Measurements from ENCODE around the gene OGFRL1.

OGFRL1 gene

GRCh38 chr6:71248306-71248765 lies 40.3 kb upstream of the OGFRL1 start:
- Histone ChIP-seq H3K4me3 (IDR thresholded peaks at IDR 0.05; ENCODE audit: insufficient read depth, low read depth, low read length) (no peak overlapping the region), H3K27me3 (ENCODE audit: insufficient read depth, low read depth) (no peaks in the 10 kb centered on the region), H3K79me2 (ENCODE audit: insufficient read depth, low read depth) (no peaks in the 10 kb centered on the region), H3K4me2 (no peak overlapping the region), H3K4me1 (ENCODE audit: low read depth, poor library complexity, severe bottlenecking) (no peaks in the 10 kb centered on the region), H3K9ac (no peak overlapping the region), H3K27ac (no peak overlapping the region), H2AFZ (ENCODE audit: low read depth) (no peak overlapping the region), H3K36me3 (ENCODE audit: insufficient read depth) (no peaks in the 10 kb centered on the region), H4K20me1 (ENCODE audit: insufficient read depth) (no peaks in the 10 kb centered on the region)
- TF ChIP-seq, protein P1, sequence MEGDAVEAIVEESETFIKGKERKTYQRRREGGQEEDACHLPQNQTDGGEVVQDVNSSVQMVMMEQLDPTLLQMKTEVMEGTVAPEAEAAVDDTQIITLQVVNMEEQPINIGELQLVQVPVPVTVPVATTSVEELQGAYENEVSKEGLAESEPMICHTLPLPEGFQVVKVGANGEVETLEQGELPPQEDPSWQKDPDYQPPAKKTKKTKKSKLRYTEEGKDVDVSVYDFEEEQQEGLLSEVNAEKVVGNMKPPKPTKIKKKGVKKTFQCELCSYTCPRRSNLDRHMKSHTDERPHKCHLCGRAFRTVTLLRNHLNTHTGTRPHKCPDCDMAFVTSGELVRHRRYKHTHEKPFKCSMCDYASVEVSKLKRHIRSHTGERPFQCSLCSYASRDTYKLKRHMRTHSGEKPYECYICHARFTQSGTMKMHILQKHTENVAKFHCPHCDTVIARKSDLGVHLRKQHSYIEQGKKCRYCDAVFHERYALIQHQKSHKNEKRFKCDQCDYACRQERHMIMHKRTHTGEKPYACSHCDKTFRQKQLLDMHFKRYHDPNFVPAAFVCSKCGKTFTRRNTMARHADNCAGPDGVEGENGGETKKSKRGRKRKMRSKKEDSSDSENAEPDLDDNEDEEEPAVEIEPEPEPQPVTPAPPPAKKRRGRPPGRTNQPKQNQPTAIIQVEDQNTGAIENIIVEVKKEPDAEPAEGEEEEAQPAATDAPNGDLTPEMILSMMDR (conservative IDR thresholded peaks at IDR 0.05; ENCODE audit: low read depth, low read length): no peak

- Histone ChIP-seq H3K27me3 (ENCODE audit: insufficient read depth, low read depth) (no peaks in the 10 kb centered on the region), H3K4me2 (no peak overlapping the region), H4K20me1 (ENCODE audit: insufficient read depth) (no peaks in the 10 kb centered on the region), H3K79me2 (ENCODE audit: insufficient read depth, low read depth) (no peaks in the 10 kb centered on the region), H3K9ac (no peak overlapping the region), H3K4me3 (IDR thresholded peaks at IDR 0.05; ENCODE audit: insufficient read depth, low read depth, low read length) (no peak overlapping the region), H3K4me1 (ENCODE audit: low read depth, poor library complexity, severe bottlenecking) (no peaks in the 10 kb centered on the region), H2AFZ (ENCODE audit: low read depth) (no peak overlapping the region), H3K27ac (no peak overlapping the region), H3K36me3 (ENCODE audit: insufficient read depth) (no peaks in the 10 kb centered on the region)
- TF ChIP-seq, protein P1 (conservative IDR thresholded peaks at IDR 0.05; ENCODE audit: low read depth, low read length): no peak
These were observed 39.6 kb upstream of the OGFRL1 start for GRCh38 chr6:71248878-71249544.

- no peaks in the 10 kb centered on the region for H3K4me1 ChIP-seq (ENCODE audit: low read depth, poor library complexity, severe bottlenecking)
- no peak overlapping the region for H3K4me3 ChIP-seq (IDR thresholded peaks at IDR 0.05; ENCODE audit: insufficient read depth, low read depth, low read length)
- H3K27ac ChIP-seq: no peak overlapping the region
- H4K20me1 ChIP-seq (ENCODE audit: insufficient read depth): no peaks in the 10 kb centered on the region
- no peaks in the 10 kb centered on the region for H3K36me3 ChIP-seq (ENCODE audit: insufficient read depth)
- TF ChIP-seq, protein P1 (conservative IDR thresholded peaks at IDR 0.05; ENCODE audit: low read depth, low read length): no peak
- H3K79me2 ChIP-seq (ENCODE audit: insufficient read depth, low read depth): no peaks in the 10 kb centered on the region
- no peak overlapping the region for H3K4me2 ChIP-seq
- H2AFZ ChIP-seq (ENCODE audit: low read depth): no peak overlapping the region
- H3K9ac ChIP-seq: no peak overlapping the region
- no peaks in the 10 kb centered on the region for H3K27me3 ChIP-seq (ENCODE audit: insufficient read depth, low read depth)
These were observed 38.5 kb upstream of the OGFRL1 start for GRCh38 chr6:71250099-71250602.

- H3K79me2 ChIP-seq (ENCODE audit: insufficient read depth, low read depth): no peaks in the 10 kb centered on the region
- H4K20me1 ChIP-seq (ENCODE audit: insufficient read depth): no peaks in the 10 kb centered on the region
- H3K9ac ChIP-seq: no peak overlapping the region
- H3K36me3 ChIP-seq (ENCODE audit: insufficient read depth): no peaks in the 10 kb centered on the region
- no peak overlapping the region for H2AFZ ChIP-seq (ENCODE audit: low read depth)
- H3K4me3 ChIP-seq (IDR thresholded peaks at IDR 0.05; ENCODE audit: insufficient read depth, low read depth, low read length): no peak overlapping the region
- no peaks in the 10 kb centered on the region for H3K4me1 ChIP-seq (ENCODE audit: low read depth, poor library complexity, severe bottlenecking)
- no peak overlapping the region for H3K4me2 ChIP-seq
- H3K27ac ChIP-seq: no peak overlapping the region
- no peaks in the 10 kb centered on the region for H3K27me3 ChIP-seq (ENCODE audit: insufficient read depth, low read depth)
- TF ChIP-seq, protein P1 (conservative IDR thresholded peaks at IDR 0.05; ENCODE audit: low read depth, low read length): no peak
These were observed 36.2 kb upstream of the OGFRL1 start for GRCh38 chr6:71252410-71252809.

Measured in KMS-11 (cell line).